CD8-positive, alpha-beta memory T cell (primary cell): ENCODE results near the gene KCNA10. TPM values are rescaled to one million over a fixed set of nuclear protein-coding genes. Genes with fewer than 3 reads are reported as not detected.

ENCODE experiments used
- CTCF ChIA-PET: fragments of 350-600 bp; sonication (Branson Sonifier 250); formaldehyde crosslinking; loops from one replicate; lab custom pipeline; 2021; ENCODE audit warnings: antibody characterized with exemption; lab: Charles Lee
- POLR2A ChIA-PET: fragments of 350-600 bp; sonication (Branson Sonifier 250); formaldehyde crosslinking; loops from one replicate; lab custom pipeline; 2021; ENCODE audit warnings: antibody characterized with exemption; lab: Charles Lee
- DNase-seq, 5 donors: peaks; one replicate each; pipeline versions ENCODE4 v3.0.0 to v3.0.0-alpha.2; 2020 to 2022; ENCODE audit warnings: mixed read lengths in 1 of 5
- H3K27ac ChIP-seq: one replicate; pipeline ENCODE4 v1.7.0; 2013; ENCODE audit warnings: low read depth, mild to moderate bottlenecking, low read length, moderate library complexity
- H3K27me3 ChIP-seq: 2 replicates; pipeline ENCODE4 v1.7.0; 2013; ENCODE audit warnings: low read length, mild to moderate bottlenecking; ENCODE audit not compliant: insufficient read depth, poor library complexity, severe bottlenecking
- H3K36me3 ChIP-seq: 2 replicates; pipeline ENCODE4 v1.7.0; 2013; ENCODE audit warnings: mild to moderate bottlenecking, low read length, moderate library complexity; ENCODE audit not compliant: insufficient read depth
- H3K4me1 ChIP-seq: 2 replicates; pipeline ENCODE4 v1.7.0; 2013; ENCODE audit warnings: mild to moderate bottlenecking, low read length, moderate library complexity; ENCODE audit not compliant: insufficient read depth
- H3K4me3 ChIP-seq: 2 replicates; pipeline ENCODE4 v1.7.0; 2013; ENCODE audit warnings: mild to moderate bottlenecking, low read length
- H3K9me3 ChIP-seq: 2 replicates; pipeline ENCODE4 v1.7.0; 2013; ENCODE audit warnings: mild to moderate bottlenecking, low read length
- H3K27ac Mint-ChIP-seq, 8 donors: one replicate each; pipeline ENCODE4 v1.8.0; 2020 to 2021; ENCODE audit warnings: mixed read lengths in 8 of 8, mild to moderate bottlenecking in 6 of 8, inconsistent platforms in 3 of 8, moderate library complexity in 3 of 8
- H3K27me3 Mint-ChIP-seq, 2 donors: one replicate each; pipeline ENCODE4 v1.8.0; 2020 to 2021; ENCODE audit warnings: mixed read lengths in 2 of 2, mild to moderate bottlenecking in 1 of 2, moderate library complexity in 1 of 2
- H3K36me3 Mint-ChIP-seq, 3 donors: one replicate each; pipeline ENCODE4 v1.8.0; 2020 to 2021; ENCODE audit warnings: mixed read lengths in 3 of 3, inconsistent platforms in 1 of 3, mild to moderate bottlenecking in 1 of 3
- H3K4me1 Mint-ChIP-seq, 3 donors: one replicate each; pipeline ENCODE4 v1.8.0; 2020 to 2021; ENCODE audit warnings: mixed read lengths in 3 of 3, inconsistent platforms in 1 of 3, mild to moderate bottlenecking in 1 of 3
- H3K4me3 Mint-ChIP-seq, 7 donors: one replicate each; pipeline ENCODE4 v1.8.0; 2020 to 2021; ENCODE audit warnings: mixed read lengths in 7 of 7, mild to moderate bottlenecking in 6 of 7, moderate library complexity in 4 of 7, inconsistent platforms in 2 of 7
- H3K9me3 Mint-ChIP-seq, 5 donors: one replicate each; pipeline ENCODE4 v1.8.0; 2020 to 2022; ENCODE audit warnings: mixed read lengths in 5 of 5, mild to moderate bottlenecking in 3 of 5, moderate library complexity in 2 of 5, inconsistent platforms in 1 of 5
- polyA plus RNA-seq: library from polyadenylated mRNA; unstranded; fragments of 300-500 nt; fragmentation: Illumina TruSeq; gene quantifications from one replicate; pipeline ENCODE4 v1.2.3, GENCODE V29; 2021
- total RNA-seq, 2 experiments: library from RNA; stranded (reverse); gene quantifications; one replicate each; pipeline ENCODE4 v1.2.3, GENCODE V29; 2021

KCNA10 gene
- total RNA-seq = not detected
- polyA plus RNA-seq = not detected

DNA sequence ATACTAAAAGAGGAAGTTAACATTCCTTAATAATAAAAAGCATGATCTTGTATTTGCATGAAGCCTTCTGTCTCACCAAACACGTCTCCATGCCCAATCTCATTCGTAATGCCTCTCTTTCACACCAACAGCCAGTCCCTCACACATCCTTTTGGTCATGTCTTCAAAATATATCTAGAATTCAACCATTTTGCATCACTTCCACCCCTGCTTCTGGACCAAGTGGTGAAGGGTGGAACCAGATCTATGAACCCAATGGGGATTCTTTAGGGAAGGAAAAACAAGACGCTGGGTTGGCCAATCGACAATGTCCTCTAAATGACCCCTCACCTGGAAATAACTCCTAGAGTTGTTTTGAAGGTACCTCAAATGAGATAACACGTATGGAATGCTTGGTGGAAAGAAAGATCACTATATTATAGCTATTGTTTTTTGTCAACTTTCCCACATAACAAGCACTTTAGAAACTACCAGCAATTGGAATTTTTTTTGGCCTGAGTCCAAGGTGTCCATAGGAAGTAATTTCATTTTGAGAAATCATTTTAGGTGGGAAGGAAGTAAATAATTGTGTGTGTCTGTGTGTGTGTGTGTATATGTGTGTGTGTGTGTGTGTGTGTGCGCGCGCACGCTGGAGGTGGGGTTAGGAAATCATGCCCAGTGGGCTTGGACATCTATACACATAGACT is at the start of gene KCNA10:
TSS of gene KCNA10 (minus strand) at position 51 of the 686 bp plus-strand sequence. CDS start 388 bp downstream, outside the sequence.
- POLR2A ChIA-PET = interaction anchor here (0.6 to 1.1 kb wide), 2 partner anchors 12 to 319 kb away, joined by 3 to 4 read pairs; no protein-coding TSS in a partner anchor
- H3K4me1 Mint-ChIP-seq = peaks cover 0 to 1% (median 0%) of the 10 kb centered on the region in 3 donors
- peak within 1 kb of the TSS in 1 of 8 donors; percentile 40 for H3K27ac Mint-ChIP-seq

DNA sequence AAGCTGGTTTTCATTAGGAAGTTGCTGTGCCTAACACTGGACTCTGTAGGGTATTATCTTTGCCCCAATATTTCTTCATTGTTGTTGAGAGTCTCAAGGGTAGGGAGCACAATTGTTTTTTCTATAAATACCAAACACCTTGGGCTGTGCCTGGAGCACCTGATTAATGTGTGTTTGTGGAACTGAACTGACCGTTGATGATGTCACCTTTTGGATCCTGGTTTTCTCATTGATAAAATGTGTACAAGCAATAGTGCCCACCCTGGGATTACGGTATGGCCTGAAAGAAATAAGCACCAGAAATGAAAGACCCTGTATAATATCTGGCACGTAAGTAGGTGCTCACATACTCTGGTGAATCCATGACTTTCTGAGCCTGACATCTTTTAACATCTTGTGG is 47.9 kb upstream of the KCNA10 start:
- DNase-seq = no peak
- CTCF ChIA-PET = interaction anchor here (0.8 kb wide), 1 partner anchor 71 kb away, joined by 3 read pairs; no protein-coding TSS in a partner anchor
- Mint-ChIP-seq H3K4me1 (no peaks in the 10 kb centered on the region), H3K36me3 (no peaks in the 10 kb centered on the region), H3K27me3 (peaks cover 16 to 51% of the 10 kb centered on the region in 2 donors), H3K9me3 (no peaks in the 10 kb centered on the region), H3K27ac (no peak overlapping the region), H3K4me3 (no peak overlapping the region)
- no peaks in the 10 kb centered on the region for H3K9me3 ChIP-seq
- H3K27ac ChIP-seq = no peak overlapping the region
- H3K36me3 ChIP-seq = no peaks in the 10 kb centered on the region
- POLR2A ChIA-PET = no interaction called here
- no peaks in the 10 kb centered on the region for H3K4me1 ChIP-seq
- H3K4me3 ChIP-seq = no peak overlapping the region
- no peaks in the 10 kb centered on the region for H3K27me3 ChIP-seq

More for the DNA sequence above, at the start of gene KCNA10:
- H3K4me3 Mint-ChIP-seq = no peak within 1 kb of the TSS
- no peaks in the 10 kb centered on the region for H3K9me3 Mint-ChIP-seq
- Histone ChIP-seq H3K4me1 (no peaks in the 10 kb centered on the region), H3K4me3 (no peak within 1 kb of the TSS), H3K27me3 (peaks cover 5% of the 10 kb centered on the region), H3K36me3 (no peaks in the 10 kb centered on the region), H3K27ac (no peak within 1 kb of the TSS), H3K9me3 (no peaks in the 10 kb centered on the region)
- no peaks in the 10 kb centered on the region for H3K36me3 Mint-ChIP-seq
- peaks cover 18 to 55% of the 10 kb centered on the region in 2 donors for H3K27me3 Mint-ChIP-seq
- DNase-seq = no peak
- CTCF ChIA-PET = no interaction called here

DNA sequence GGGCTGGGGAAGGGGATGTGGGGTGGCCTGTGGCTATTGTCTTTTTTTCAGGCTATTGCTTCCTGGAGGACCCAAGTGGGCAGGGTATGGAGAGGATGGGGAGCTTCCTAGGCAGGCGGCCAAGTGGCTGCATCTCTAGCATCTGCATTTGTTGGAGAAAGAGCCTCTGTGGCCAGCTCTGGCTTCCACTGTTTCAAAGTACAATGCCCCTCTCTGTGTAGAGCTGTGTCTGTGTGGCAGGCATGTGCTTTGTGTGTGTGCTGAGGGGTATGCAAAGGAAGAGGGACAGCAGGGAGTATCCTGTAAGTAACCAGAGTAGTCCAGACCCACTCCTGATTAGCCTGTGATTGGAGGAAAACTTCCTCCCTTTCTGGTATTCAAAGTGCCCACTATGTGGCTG is 46.6 kb upstream of the KCNA10 start:
- Histone ChIP-seq H3K4me1 (no peaks in the 10 kb centered on the region), H3K4me3 (no peak overlapping the region), H3K9me3 (no peaks in the 10 kb centered on the region), H3K27ac (no peak overlapping the region), H3K27me3 (no peaks in the 10 kb centered on the region), H3K36me3 (no peaks in the 10 kb centered on the region)
- Mint-ChIP-seq H3K27me3 (peaks cover 11 to 40% of the 10 kb centered on the region in 2 donors), H3K4me1 (no peaks in the 10 kb centered on the region), H3K36me3 (no peaks in the 10 kb centered on the region), H3K27ac (no peak overlapping the region), H3K9me3 (no peaks in the 10 kb centered on the region), H3K4me3 (no peak overlapping the region)
- ChIA-PET CTCF (interaction anchor here (0.7 kb wide), 1 partner anchor 10 kb away, joined by 3 read pairs; no protein-coding TSS in a partner anchor), POLR2A (no interaction called here)
- DNase-seq = no peak

DNA sequence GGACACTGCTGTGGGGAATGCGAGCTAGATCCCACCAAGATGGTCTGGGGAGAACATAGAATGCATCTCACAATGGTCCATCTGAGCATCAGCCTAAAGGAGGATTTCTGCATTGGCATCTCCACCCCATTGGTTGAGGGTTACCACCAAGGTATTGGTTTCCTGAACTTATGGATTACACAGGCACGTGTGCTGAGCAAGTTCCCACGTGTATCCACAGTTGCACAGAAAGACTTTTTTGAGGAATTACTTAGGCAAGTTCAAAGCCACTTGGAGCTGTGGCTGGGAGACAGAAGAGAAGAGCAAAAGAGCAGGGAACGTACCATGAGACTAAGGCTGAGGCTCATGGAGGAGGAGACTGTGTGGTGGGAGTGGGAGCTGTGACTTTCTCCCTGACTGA is 44.1 kb upstream of the KCNA10 start:
- POLR2A ChIA-PET = no interaction called here
- Histone ChIP-seq H3K9me3 (no peaks in the 10 kb centered on the region), H3K4me3 (no peak overlapping the region), H3K27me3 (no peaks in the 10 kb centered on the region), H3K4me1 (no peaks in the 10 kb centered on the region), H3K27ac (no peak overlapping the region), H3K36me3 (no peaks in the 10 kb centered on the region)
- H3K27me3 Mint-ChIP-seq = peaks cover 9 to 36% of the 10 kb centered on the region in 2 donors
- no peak overlapping the region for H3K27ac Mint-ChIP-seq
- no peaks in the 10 kb centered on the region for H3K4me1 Mint-ChIP-seq
- no peak for DNase-seq
- H3K9me3 Mint-ChIP-seq = no peaks in the 10 kb centered on the region
- CTCF ChIA-PET = no interaction called here
- no peaks in the 10 kb centered on the region for H3K36me3 Mint-ChIP-seq
- H3K4me3 Mint-ChIP-seq = no peak overlapping the region

DNA sequence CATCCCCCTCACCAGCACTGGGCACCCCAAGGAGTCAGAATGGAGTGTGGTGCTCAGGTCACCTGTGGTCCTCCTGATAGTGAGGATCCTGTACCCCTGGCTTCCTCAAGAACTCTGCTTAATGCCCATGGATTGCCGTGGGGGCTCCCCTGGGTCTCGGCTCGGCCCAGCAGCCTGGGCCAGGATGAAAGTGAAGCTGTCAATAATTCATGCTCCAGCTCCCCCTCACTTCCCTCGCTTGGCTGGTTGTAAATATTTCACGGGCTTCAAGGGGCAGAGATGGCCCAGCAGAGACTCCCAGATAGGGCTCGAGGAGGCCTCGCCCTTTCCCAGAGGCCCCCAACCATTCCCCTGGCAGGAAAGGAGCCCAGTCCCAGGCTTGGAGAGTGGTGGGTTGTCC is 42.6 kb upstream of the KCNA10 start:
- no peak overlapping the region for H3K27ac Mint-ChIP-seq
- H3K4me1 Mint-ChIP-seq = no peaks in the 10 kb centered on the region
- DNase-seq = no peak
- CTCF ChIA-PET = interaction anchor here (1.5 kb wide), 1 partner anchor 13 kb away, joined by 3 read pairs; no protein-coding TSS in a partner anchor
- H3K4me3 Mint-ChIP-seq = no peak overlapping the region
- no peak overlapping the region for H3K4me3 ChIP-seq
- no peaks in the 10 kb centered on the region for H3K36me3 ChIP-seq
- H3K4me1 ChIP-seq = no peaks in the 10 kb centered on the region
- H3K9me3 ChIP-seq = no peaks in the 10 kb centered on the region
- H3K9me3 Mint-ChIP-seq = no peaks in the 10 kb centered on the region
- H3K27ac ChIP-seq = no peak overlapping the region
- peaks cover 16 to 43% of the 10 kb centered on the region in 2 donors for H3K27me3 Mint-ChIP-seq
- H3K27me3 ChIP-seq = peaks cover 2% of the 10 kb centered on the region
- POLR2A ChIA-PET = no interaction called here
- H3K36me3 Mint-ChIP-seq = no peaks in the 10 kb centered on the region

DNA sequence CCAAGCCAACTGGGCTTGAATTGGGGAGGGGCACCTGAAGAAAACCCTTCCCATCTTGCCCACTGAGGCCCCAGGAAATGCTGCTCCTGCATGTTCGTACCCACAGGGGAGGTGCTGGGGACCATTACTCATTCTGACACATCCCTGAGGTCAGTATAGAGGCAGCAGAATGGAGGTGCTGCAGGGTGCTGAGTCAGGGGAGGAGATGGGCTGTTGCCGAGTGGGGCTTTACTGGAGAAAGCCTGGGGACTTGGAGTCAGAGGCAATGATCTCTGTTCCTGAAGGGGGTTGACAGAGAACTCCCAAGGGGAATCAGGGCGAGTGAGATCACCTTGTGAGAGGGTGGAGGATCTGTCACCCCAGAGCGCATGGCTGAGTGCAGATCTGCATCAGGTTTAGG is 40.2 kb upstream of the KCNA10 start:
- Histone ChIP-seq H3K9me3 (no peaks in the 10 kb centered on the region), H3K36me3 (no peaks in the 10 kb centered on the region), H3K4me1 (no peaks in the 10 kb centered on the region), H3K27me3 (peaks cover 19% of the 10 kb centered on the region), H3K4me3 (no peak overlapping the region), H3K27ac (no peak overlapping the region)
- ChIA-PET CTCF (no interaction called here), POLR2A (no interaction called here)
- Mint-ChIP-seq H3K27me3 (peaks cover 21 to 41% of the 10 kb centered on the region in 2 donors), H3K36me3 (no peaks in the 10 kb centered on the region), H3K4me1 (peaks cover 0 to 4% (median 2%) of the 10 kb centered on the region in 3 donors), H3K27ac (no peak overlapping the region), H3K9me3 (no peaks in the 10 kb centered on the region), H3K4me3 (no peak overlapping the region)
- no peak for DNase-seq

DNA sequence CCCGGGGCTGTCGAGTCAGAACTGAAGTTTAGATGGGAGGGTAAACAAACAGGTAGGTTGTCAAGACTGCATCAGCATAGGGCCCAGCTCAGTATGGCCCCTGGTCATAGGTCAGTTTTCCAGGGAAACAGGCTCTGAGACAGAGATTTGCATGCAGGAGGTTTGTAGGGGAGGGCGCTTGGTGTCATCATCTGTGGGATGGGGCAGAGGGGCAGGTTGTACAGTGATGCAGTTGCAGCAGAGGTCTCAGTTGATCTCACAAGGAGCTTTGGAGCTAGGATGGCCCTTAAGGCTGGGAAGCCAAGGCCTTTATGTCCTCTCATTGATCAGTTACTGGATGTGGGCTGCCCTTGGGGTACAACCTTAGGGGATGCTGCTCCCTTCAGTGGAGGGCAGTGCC is 38.5 kb upstream of the KCNA10 start:
- no peak overlapping the region for H3K27ac ChIP-seq
- Mint-ChIP-seq H3K36me3 (no peaks in the 10 kb centered on the region), H3K27me3 (peaks cover 28 to 48% of the 10 kb centered on the region in 2 donors), H3K27ac (peak overlapping the region in 1 of 8 donors; percentile 2), H3K4me3 (no peak overlapping the region), H3K9me3 (no peaks in the 10 kb centered on the region), H3K4me1 (peaks cover 0 to 4% (median 2%) of the 10 kb centered on the region in 3 donors)
- DNase-seq = no peak
- ChIA-PET CTCF (interaction anchor here (0.9 to 1.1 kb wide), 2 partner anchors 36 to 207 kb away, joined by 3 to 4 read pairs; no protein-coding TSS in a partner anchor), POLR2A (no interaction called here)
- H3K4me3 ChIP-seq = no peak overlapping the region
- peaks cover 19% of the 10 kb centered on the region for H3K27me3 ChIP-seq
- H3K9me3 ChIP-seq = no peaks in the 10 kb centered on the region
- no peaks in the 10 kb centered on the region for H3K4me1 ChIP-seq
- H3K36me3 ChIP-seq = no peaks in the 10 kb centered on the region

DNA sequence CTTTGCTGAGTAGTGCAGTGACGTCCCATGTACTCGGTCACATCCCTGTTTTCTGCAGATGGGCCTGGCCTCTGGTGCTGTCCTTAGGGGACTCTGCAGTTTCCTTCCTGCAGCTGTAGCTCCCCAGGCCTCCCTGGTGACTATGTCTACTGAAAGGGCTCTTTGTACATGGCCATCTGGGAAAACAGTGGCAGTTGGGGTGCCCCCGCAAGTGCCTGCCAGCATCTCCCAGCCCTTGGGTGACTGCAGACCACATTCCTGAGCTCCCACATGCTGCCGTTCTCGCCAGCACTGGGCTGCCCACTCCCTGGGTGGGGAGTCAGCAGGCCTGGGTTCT is 37.5 kb upstream of the KCNA10 start:
- no peak for DNase-seq
- no peaks in the 10 kb centered on the region for H3K36me3 ChIP-seq
- no peaks in the 10 kb centered on the region for H3K9me3 ChIP-seq
- Mint-ChIP-seq H3K36me3 (no peaks in the 10 kb centered on the region), H3K4me1 (peaks cover 0 to 4% (median 2%) of the 10 kb centered on the region in 3 donors), H3K27ac (no peak overlapping the region), H3K4me3 (no peak overlapping the region), H3K9me3 (no peaks in the 10 kb centered on the region), H3K27me3 (peaks cover 28 to 56% of the 10 kb centered on the region in 2 donors)
- POLR2A ChIA-PET = no interaction called here
- peaks cover 23% of the 10 kb centered on the region for H3K27me3 ChIP-seq
- no peaks in the 10 kb centered on the region for H3K4me1 ChIP-seq
- no peak overlapping the region for H3K4me3 ChIP-seq
- CTCF ChIA-PET = interaction anchor here (1.1 to 3.3 kb wide), 12 partner anchors 8 to 232 kb away, joined by 3 to 22 read pairs (median 8); partner anchors contain the start of gene KCNA2
- no peak overlapping the region for H3K27ac ChIP-seq
